ENCODE data around the gene ERC2. TPM values are rescaled to one million over a fixed set of nuclear protein-coding genes. Genes with fewer than 3 reads are reported as not detected.

Gene ERC2
- total and polyA plus RNA-seq, 2 donors (not counting 1 experiment from before 2014, with no cell fraction given): 0.14 to 0.17 TPM

- H3K27ac ChIP-seq (ENCODE audit: insufficient read depth, low read length): no peak overlapping the region
- H3K4me2 ChIP-seq (ENCODE audit: extremely low read depth, insufficient read depth, low read length): no peak overlapping the region
- DNase-seq (ENCODE audit: low read depth in 2 of 2): no peak
- no peak overlapping the region for H3K4me3 ChIP-seq (replicated peaks in 1 of 4; ENCODE audit: control extremely low read depth in 1 of 4, insufficient read depth in 1 of 4, low read depth in 3 of 4, low read length in 4 of 4)
- H2AFZ ChIP-seq (ENCODE audit: low read length): no peak overlapping the region
- no peaks in the 10 kb centered on the region for H3K9me3 ChIP-seq (ENCODE audit: control insufficient read depth, insufficient read depth, low read depth, low read length)
- no peaks in the 10 kb centered on the region for H3K4me1 ChIP-seq (ENCODE audit: control insufficient read depth, extremely low read depth, insufficient read depth, low read length)
- no peak overlapping the region for H3K9ac ChIP-seq (ENCODE audit: insufficient read depth, low read length)
- H3K36me3 ChIP-seq (ENCODE audit: control insufficient read depth, insufficient read depth, low read length): no peaks in the 10 kb centered on the region
- no peaks in the 10 kb centered on the region for H3K27me3 ChIP-seq (ENCODE audit: control insufficient read depth, insufficient read depth, low read length)
- TF ChIP-seq EZH2 (IDR thresholded peaks at IDR 0.05; ENCODE audit: low read length, missing control alignments) (no peak), CTCF (conservative IDR thresholded peaks at IDR 0.05 in 1 of 2, IDR thresholded peaks at IDR 0.05 in 1 of 2; ENCODE audit: low read depth in 1 of 2, low read length in 2 of 2) (no peak)
- H3K79me2 ChIP-seq (ENCODE audit: control insufficient read depth, insufficient read depth, low read length): no peaks in the 10 kb centered on the region
- no peaks in the 10 kb centered on the region for H4K20me1 ChIP-seq (ENCODE audit: control insufficient read depth, extremely low read depth, insufficient read depth, low read length)
Observed at GRCh38 chr3:55859305-55859704, 609.0 kb downstream of the ERC2 start.

- no peak for DNase-seq (ENCODE audit: low read depth in 2 of 2)
- Histone ChIP-seq H3K4me2 (ENCODE audit: extremely low read depth, insufficient read depth, low read length) (no peak overlapping the region), H3K27ac (ENCODE audit: insufficient read depth, low read length) (no peak overlapping the region), H4K20me1 (ENCODE audit: control insufficient read depth, extremely low read depth, insufficient read depth, low read length) (no peaks in the 10 kb centered on the region), H3K4me1 (ENCODE audit: control insufficient read depth, extremely low read depth, insufficient read depth, low read length) (no peaks in the 10 kb centered on the region), H3K4me3 (replicated peaks in 1 of 4; ENCODE audit: control extremely low read depth in 1 of 4, insufficient read depth in 1 of 4, low read depth in 3 of 4, low read length in 4 of 4) (no peak overlapping the region), H3K9ac (ENCODE audit: insufficient read depth, low read length) (no peak overlapping the region), H3K27me3 (ENCODE audit: control insufficient read depth, insufficient read depth, low read length) (no peaks in the 10 kb centered on the region), H3K9me3 (ENCODE audit: control insufficient read depth, insufficient read depth, low read depth, low read length) (no peaks in the 10 kb centered on the region), H3K79me2 (ENCODE audit: control insufficient read depth, insufficient read depth, low read length) (no peaks in the 10 kb centered on the region), H3K36me3 (ENCODE audit: control insufficient read depth, insufficient read depth, low read length) (no peaks in the 10 kb centered on the region), H2AFZ (ENCODE audit: low read length) (no peak overlapping the region)
- no peak for TF ChIP-seq CTCF (conservative IDR thresholded peaks at IDR 0.05 in 1 of 2, IDR thresholded peaks at IDR 0.05 in 1 of 2; ENCODE audit: low read depth in 1 of 2, low read length in 2 of 2)
- no peak for TF ChIP-seq EZH2 (IDR thresholded peaks at IDR 0.05; ENCODE audit: low read length, missing control alignments)
Observed at GRCh38 chr3:55858727-55859126, 609.5 kb downstream of the ERC2 start.

- TF ChIP-seq CTCF (conservative IDR thresholded peaks at IDR 0.05 in 1 of 2, IDR thresholded peaks at IDR 0.05 in 1 of 2; ENCODE audit: low read depth in 1 of 2, low read length in 2 of 2) (no peak), EZH2 (IDR thresholded peaks at IDR 0.05; ENCODE audit: low read length, missing control alignments) (no peak)
- no peaks in the 10 kb centered on the region for H3K4me1 ChIP-seq (ENCODE audit: control insufficient read depth, extremely low read depth, insufficient read depth, low read length)
- no peaks in the 10 kb centered on the region for H3K9me3 ChIP-seq (ENCODE audit: control insufficient read depth, insufficient read depth, low read depth, low read length)
- H3K79me2 ChIP-seq (ENCODE audit: control insufficient read depth, insufficient read depth, low read length): no peaks in the 10 kb centered on the region
- no peaks in the 10 kb centered on the region for H3K36me3 ChIP-seq (ENCODE audit: control insufficient read depth, insufficient read depth, low read length)
- H3K27me3 ChIP-seq (ENCODE audit: control insufficient read depth, insufficient read depth, low read length): no peaks in the 10 kb centered on the region
- no peaks in the 10 kb centered on the region for H4K20me1 ChIP-seq (ENCODE audit: control insufficient read depth, extremely low read depth, insufficient read depth, low read length)
- no peak overlapping the region for H3K27ac ChIP-seq (ENCODE audit: insufficient read depth, low read length)
- H3K4me3 ChIP-seq (replicated peaks in 1 of 4; ENCODE audit: control extremely low read depth in 1 of 4, insufficient read depth in 1 of 4, low read depth in 3 of 4, low read length in 4 of 4): no peak overlapping the region
- H3K4me2 ChIP-seq (ENCODE audit: extremely low read depth, insufficient read depth, low read length): no peak overlapping the region
- DNase-seq (ENCODE audit: low read depth in 2 of 2): peak in 1 of 2 donors; percentile 24
- no peak overlapping the region for H3K9ac ChIP-seq (ENCODE audit: insufficient read depth, low read length)
- H2AFZ ChIP-seq (ENCODE audit: low read length): no peak overlapping the region
Observed at GRCh38 chr3:55858302-55858701, 610.0 kb downstream of the ERC2 start.

All from fibroblast of lung (primary cell).